ENCODE results near the gene BSPRY. TPM values are rescaled to one million over a fixed set of nuclear protein-coding genes. Genes with fewer than 3 reads are reported as not detected.
"Not testable (repeated sequence)": the region's sequence is repeated elsewhere in the genome, so short reads cannot be mapped to it uniquely, and the experiment has no call there.

Gene BSPRY
- total RNA-seq, 1 experiment from 2014 or later: not detected

GRCh38 chr9:113370806-113371325 is 21.5 kb downstream of the BSPRY start:
- no peak for DNase-seq (ENCODE audit: low spot score)

DNA sequence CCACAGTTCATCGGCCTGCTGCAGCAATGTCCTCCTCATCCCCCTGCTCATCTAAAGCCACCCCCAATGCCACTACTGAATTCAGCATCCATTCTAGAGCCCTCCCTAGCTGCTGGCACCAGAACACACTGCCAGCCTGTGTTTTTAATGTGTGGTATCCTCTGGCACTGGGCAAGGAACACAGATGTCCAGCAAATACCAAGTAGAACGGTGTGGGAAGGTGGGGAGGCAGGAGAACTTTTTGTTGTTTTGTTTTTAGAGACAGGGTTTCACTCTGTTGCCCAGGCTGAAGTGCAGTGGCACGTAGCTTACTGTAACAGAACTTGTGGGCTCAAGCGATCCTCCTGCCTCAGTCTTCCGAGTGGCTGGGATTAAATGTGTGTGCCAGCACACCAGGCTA is 22.7 kb downstream of the BSPRY start:
- DNase-seq (ENCODE audit: low spot score): no peak

- DNase-seq (ENCODE audit: low spot score): no peak
Measured at GRCh38 chr9:113373256-113373655, 23.9 kb downstream of the BSPRY start.

DNA sequence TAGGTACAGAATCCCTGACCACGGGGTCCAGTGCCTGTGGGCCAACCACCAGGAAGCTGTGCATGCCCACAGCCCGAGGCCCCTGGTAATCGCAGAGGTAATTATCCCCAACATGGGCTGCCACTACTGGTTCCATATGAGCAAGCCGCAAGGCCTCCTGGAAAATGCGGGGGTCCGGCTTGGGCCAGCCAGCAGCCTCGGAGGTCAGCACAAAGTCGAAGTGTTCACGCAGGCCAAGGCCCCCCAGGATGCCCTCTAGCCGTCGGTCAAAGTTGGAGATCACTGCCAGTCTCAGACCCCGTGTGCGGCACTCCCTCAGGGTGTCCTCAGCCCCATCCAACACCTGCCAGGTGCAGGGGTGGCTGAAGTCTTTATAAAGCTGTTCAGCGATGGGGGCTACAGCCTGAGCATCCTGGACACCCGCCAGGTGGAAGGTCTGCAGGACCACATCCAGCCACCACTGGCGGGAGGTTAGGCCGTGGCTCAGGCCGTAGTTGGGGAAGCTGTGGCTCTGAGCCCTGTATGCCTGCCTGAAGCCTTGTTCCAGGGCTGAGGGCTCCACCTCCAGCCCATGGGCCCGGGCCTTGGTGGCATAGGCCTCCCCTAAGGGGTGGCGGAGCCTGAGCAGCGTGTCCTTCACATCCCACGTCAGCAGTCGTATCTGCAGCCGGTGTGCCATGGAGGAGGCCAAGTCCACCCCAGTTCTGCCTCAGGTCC is 24.5 kb downstream of the BSPRY start:
- no peak for DNase-seq (ENCODE audit: low spot score)

DNA sequence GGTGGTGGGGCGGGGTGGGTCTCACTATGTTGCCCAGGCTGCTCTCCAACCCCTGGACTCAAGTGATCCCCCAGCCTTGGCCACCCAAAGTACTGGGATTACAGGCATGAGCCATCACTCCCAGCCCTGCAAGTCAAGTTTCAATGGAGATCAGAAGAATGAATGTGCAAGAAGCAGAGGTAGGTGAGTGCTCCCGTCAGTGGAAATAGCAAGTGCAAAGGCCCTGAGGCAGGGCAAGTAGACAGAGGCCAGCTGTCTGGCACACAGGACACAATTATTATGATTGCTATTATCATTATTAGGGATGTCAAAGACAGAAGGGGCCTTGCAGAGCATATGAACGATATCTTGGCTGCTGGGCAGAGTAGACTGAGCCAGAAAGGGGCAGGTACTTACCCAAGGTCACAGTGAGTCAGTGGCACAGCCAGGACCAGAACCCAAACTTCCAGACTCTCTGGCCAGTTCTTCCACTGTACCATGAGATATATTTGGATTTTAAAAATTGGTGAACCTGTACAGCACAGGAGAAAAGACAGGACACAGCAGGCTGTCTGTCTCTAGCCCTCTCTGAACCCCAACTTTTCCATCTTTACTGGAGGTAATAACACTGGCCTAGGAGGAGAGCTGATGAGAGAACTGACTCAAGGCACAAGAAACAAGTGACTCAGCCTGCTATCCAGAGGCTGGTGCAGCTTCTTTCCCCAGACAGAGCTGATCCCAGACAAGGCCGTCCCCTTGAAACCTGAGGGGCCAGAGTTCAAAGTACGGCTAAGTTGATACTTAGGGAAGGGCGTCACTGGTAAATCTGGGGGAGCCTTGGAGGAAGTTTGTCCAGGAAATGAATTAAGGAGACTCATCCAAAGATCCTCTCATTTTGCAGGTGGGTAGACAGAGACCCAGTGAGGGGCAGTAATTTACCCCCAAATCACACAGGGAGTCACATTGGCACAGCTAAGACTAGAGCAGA is 26.0 kb downstream of the BSPRY start:
- no peak for DNase-seq (ENCODE audit: low spot score)

- peak; percentile 62 for DNase-seq (ENCODE audit: low spot score)
Measured at GRCh38 chr9:113376634-113377567, 27.6 kb downstream of the BSPRY start, which contains the start of gene HDHD3. Gene HDHD3 (minus strand): TSS chr9:113376986. CDS start chr9:113374354, 2,632 bp downstream.

GRCh38 chr9:113379094-113379828 is 29.9 kb downstream of the BSPRY start:
- not testable (repeated sequence) for DNase-seq (ENCODE audit: low spot score)

DNA sequence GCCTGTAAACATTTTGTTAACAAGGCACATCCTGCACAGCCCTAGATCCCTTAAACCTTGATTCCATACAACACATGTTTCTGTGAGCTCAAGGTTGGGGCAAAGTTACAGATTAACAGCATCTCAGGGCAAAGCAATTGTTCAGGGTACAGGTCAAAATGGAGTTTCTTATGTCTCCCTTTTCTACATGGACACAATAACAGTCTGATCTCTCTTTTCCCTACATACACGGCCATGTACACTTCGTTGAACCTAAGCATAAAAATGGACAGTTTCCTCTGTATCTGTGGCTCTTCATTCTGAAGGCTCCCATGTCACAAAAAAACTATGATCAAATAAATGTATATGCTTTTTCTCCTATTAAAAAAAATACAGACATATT is 30.5 kb downstream of the BSPRY start:
- DNase-seq (ENCODE audit: low spot score): not testable (repeated sequence)

- no peak for DNase-seq (ENCODE audit: low spot score)
Measured at GRCh38 chr9:113380869-113381378, 31.6 kb downstream of the BSPRY start.

DNA sequence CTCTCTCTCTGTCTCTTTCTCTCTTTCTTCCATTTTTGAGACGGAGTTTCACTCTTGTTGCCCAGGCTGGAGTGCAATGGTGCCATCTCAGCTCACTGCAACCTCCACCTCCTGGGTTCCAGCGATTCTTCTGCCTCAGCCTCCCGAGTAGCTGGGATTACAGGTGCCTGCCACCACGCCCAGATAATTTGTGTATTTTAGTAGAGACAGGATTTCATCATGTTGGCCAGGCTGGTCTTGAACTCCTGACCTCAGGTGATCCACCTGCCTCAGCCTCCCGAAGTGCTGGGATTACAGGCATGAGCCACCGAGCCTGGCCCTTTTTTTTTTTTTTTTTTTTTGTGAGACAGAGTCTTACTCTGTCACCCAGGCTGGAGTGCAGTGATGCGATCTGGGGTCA is 32.1 kb downstream of the BSPRY start:
- DNase-seq (ENCODE audit: low spot score): not testable (repeated sequence)

DNA sequence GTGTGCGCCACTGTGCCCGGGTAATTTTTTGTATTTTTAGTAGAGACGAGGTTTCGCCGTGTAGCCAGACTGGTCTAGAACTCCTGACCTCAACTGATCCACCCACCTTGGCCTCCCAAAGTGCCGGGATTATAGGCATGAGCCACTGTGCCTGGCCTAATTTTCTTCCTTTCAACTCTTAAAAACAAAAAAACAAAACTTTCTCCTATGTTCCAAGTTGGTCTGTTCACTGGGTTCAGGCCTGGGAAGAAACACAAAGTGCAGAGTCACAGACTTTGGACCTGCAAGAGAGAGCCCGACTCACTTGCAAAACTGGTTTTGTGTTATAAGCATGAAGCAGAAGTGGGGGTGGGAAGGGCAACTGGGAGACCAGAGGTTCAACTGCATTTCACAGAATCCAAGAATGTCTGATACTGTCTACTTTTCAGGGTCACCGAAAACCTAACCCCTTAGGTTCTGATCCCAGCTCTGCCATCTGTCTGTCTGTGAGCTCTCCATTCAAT is 32.6 kb downstream of the BSPRY start:
- no peak for DNase-seq (ENCODE audit: low spot score)

- DNase-seq (ENCODE audit: low spot score): no peak
Measured at GRCh38 chr9:113386571-113387393, 37.4 kb downstream of the BSPRY start.

DNA sequence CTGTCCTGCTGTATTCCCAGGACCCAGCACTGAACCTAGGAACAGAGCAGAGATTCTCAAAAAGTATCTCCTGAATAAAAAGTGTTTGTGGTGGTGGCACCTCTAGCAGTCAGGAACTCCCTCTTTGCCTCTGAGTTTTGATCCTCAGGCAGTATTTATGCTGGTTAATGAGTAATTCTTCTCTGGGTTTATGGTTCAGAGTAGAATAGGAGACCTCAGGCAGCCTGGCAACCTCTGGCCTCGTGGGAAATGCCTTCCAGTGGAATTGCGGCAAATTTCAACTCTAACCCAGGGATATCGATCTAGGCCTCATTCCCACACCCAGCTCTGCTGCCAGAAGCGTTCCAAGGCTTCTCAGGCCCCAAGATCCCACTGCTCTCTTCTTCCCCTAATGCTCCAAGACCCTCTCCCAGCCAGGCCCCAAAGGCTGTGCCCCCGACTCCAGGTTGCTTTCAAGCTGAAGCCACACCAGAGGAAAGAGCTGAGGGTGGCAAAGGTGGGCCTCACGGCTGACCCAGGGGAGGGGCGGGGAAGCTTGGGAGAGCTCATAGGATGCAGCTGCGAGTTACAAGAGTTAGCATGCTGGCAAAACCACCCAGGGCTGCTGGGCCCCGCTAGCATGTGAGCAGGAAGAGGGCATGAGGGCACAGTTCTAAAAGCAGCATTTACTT is 38.4 kb downstream of the BSPRY start:
- DNase-seq (ENCODE audit: low spot score): no peak

GRCh38 chr9:113388833-113389232 is 39.5 kb downstream of the BSPRY start:
- DNase-seq (ENCODE audit: low spot score): no peak

- no peak for DNase-seq (ENCODE audit: low spot score)
Measured at GRCh38 chr9:113389451-113389850, 40.1 kb downstream of the BSPRY start.

- no peak for DNase-seq (ENCODE audit: low spot score)
Measured at GRCh38 chr9:113390192-113390960, 41.0 kb downstream of the BSPRY start.

GRCh38 chr9:113391917-113392316 is 42.6 kb downstream of the BSPRY start:
- DNase-seq (ENCODE audit: low spot score): no peak

DNA sequence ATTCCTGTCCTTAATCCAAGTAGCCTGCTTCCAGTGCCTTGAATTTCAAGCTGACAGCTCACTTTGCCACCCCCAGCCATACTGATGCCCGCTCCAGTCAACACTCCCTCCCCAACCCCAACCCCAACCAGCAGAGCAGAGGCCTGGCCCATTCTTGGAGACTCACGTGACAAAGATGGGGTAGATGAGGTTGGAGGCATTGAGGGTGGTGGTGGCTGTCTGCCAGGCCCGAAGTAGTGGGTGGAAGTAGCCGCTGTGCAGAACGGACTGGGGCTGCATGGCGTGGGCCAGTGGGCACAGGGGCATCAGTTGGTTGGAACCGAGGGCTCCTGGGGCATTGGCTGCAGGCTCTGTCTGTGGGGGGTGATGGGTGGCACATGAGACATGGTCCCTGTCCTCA is 43.9 kb downstream of the BSPRY start:
- no peak for DNase-seq (ENCODE audit: low spot score)
